ENCODE results near the gene ANO3.

DNA sequence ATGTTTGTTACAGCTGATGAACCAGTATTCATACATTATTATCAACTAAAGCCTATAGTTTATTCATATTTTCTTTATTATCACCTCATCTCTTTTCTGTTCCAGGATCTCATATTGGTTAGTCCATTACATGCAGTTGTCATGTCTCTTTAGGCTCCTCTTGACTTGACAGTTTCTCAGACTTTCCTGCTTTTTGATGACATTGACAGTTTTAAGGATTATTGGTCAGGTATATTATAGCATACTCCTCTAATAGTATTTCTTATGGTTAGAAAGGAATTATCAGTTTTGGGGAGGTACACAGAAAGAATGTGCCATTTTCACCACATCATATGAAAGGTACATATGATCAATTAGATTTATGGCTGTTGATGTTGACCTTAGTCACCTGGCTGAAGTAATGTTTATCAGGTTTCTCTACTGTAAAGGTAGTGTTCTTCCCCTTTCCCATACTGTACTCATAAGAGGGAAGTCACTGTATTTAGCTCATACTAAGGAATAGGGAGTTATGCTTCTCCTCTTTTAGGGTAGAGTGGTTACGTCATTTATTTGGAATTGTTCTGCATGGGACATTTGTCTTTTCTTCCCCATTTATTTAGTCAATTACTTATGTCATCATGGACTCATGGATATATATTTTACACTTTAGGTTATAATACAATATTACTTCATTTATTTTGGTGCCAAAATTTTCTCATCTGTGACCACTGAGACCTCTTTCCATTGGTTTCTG, 9.4 kb upstream of the ANO3 start:
- no peak for TF ChIP-seq POLR2A (IDR thresholded peaks at IDR 0.05; ENCODE audit: low read length)
- no peak for TF ChIP-seq GATA1 (IDR thresholded peaks at IDR 0.05; ENCODE audit: low read depth, low read length)
